HT-29 (cell line): ENCODE measurements around the gene INF2. TPM values are rescaled to one million over a fixed set of nuclear protein-coding genes. Genes with fewer than 3 reads are reported as not detected.
A peak's percentile ranks its signal among the peaks of the same experiment; 100 is the strongest.

ENCODE experiments used
- DNase-seq: peaks from one replicate; pipeline ENCODE4 v3.0.0-alpha.2; 2015; ENCODE audit warnings: low spot score
- total RNA-seq: library from RNA; depleted of rRNA; stranded (reverse); fragments of >200 nt; shearing (Covaris generic); gene quantifications from 2 replicates; pipeline ENCODE4 v1.2.3, GENCODE V29; 2014

The INF2 gene
- total RNA-seq, 1 experiment from 2014 or later, result 322 TPM

DNA sequence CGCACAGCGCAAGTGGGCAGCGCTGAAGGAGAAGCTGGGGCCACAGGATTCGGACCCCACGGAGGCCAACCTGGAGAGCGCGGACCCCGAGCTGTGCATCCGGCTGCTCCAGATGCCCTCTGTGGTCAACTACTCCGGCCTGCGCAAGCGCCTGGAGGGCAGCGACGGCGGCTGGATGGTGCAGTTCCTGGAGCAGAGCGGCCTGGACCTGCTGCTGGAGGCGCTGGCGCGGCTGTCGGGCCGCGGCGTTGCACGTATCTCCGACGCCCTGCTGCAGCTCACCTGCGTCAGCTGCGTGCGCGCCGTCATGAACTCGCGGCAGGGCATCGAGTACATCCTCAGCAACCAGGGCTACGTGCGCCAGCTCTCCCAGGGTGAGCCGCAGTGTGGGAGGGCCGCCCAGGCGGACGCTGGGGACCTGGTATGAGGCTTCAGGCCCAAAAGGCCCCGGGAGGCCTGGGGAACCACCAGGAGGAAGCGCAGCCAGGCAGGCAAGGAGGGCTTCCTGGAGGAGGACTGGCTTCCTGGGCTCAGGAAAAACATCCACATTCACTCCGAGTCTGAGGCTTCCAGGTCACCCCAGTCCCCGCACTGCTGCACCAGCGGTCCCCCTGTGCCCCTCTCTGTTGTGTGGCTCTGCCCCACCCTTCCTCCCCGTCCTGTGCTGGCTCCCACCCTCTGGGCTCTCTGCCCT lies 12.1 kb downstream of the INF2 start:
- DNase-seq, result no peak

DNA sequence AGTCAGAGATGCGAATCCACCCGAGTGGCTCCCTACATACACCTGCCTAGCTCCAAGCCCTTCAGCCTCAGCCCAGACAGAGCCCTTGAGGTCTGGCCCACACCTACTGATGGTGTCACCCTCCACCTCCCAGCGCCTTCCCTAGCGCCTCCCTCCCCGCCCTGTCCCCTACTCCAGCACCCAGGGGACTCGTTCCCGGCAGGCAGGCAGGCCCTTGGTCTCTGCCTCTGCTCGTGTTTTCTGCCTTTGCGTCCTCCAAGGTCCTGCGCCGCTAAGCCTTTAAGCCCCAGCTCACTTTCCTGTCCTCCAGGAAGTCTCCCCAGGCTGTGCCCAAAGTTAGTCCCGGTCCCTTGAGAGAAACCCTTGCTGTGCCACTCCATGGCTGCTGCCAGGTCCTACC lies 12.7 kb downstream of the INF2 start:
- DNase-seq, result no peak

DNA sequence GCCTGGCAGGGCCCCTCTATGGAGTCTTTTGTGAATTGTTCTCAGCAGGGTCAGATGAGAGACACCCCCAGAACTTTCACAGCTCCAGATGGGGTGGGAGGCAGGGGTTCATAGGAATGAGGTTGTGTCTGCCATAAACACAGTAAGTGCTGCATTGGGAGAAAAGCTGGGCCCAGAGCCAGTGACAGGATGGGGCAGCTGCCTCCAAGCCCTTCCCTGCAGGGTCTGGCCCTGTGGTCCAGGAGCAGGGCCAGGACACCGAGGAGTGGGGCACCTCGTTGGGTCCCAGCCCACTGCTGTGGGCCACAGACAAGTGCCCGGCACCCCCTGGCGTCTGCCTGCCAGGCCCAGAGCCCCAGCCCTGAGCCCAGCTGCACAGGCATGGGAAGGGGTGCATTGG lies 13.3 kb downstream of the INF2 start:
- DNase-seq, result no peak

DNA sequence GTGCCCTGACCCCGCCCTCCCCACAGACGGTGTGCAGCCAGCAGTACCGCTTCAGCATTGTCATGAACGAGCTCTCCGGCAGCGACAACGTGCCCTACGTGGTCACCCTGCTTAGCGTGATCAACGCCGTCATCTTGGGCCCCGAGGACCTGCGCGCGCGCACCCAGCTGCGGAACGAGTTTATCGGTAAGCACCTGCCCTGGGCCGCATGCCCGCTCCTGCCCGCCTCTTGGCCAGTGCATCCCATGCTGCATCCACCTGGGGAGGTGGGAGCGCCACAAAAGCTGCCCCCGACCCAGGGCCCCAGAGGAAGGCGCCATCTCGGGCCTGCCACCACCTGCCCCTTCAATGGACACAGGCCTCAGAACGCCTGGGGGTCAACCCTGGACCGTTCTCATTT lies 13.9 kb downstream of the INF2 start:
- no peak for DNase-seq

DNA sequence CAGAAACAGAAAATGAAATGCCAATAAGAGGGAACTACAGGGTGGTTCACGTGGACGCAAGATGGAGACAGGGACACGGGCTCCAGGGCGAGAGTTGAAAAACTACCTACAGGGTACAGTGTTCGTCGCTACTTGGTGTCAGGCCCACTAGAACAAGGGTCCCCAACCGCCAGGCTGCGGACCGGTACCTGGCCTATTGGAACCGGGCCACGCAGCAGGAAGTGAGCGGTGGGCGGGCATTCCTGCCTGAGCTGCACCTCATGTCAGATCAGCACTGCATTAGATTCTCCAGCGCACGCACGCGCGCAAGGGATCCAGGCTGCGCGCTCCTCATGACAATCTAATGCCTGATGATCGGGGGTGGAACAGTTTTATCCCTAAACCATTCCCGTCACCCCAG lies 14.8 kb downstream of the INF2 start:
- no peak for DNase-seq

DNA sequence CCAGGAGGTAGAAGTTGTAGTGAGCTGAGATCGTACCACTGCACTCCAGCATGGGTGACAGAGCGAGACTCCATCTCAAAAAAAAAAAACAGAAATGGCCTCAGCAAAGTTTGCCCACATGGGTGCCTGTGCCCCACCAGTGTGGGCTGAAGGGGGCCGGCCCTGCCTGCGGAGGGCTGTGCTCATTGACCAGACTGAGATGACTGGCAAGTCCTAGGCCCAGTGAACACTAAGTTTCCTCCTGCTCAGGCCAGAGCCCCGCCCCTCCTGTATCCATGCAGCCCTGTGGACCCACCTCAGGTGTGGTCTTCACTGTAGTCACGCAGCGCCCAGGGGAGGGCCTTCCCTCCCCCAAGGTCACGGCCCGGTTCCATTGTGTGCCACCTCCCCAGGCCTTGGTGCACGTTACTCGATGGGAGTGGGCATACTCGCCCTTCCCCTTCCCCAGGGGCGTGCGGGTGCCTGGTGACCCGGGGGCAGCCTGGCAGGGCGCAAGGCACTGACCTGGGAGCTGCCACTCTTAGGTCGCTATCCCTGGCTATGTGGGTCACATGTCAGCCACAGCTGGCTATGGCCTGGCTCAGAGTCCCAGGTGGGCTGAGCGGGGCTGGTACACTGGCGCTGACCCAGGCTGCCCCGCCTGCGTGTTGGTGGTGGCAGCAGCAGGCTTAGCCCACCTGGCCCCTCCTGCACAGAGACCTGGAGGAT lies 16.1 kb downstream of the INF2 start:
- no peak for DNase-seq

DNA sequence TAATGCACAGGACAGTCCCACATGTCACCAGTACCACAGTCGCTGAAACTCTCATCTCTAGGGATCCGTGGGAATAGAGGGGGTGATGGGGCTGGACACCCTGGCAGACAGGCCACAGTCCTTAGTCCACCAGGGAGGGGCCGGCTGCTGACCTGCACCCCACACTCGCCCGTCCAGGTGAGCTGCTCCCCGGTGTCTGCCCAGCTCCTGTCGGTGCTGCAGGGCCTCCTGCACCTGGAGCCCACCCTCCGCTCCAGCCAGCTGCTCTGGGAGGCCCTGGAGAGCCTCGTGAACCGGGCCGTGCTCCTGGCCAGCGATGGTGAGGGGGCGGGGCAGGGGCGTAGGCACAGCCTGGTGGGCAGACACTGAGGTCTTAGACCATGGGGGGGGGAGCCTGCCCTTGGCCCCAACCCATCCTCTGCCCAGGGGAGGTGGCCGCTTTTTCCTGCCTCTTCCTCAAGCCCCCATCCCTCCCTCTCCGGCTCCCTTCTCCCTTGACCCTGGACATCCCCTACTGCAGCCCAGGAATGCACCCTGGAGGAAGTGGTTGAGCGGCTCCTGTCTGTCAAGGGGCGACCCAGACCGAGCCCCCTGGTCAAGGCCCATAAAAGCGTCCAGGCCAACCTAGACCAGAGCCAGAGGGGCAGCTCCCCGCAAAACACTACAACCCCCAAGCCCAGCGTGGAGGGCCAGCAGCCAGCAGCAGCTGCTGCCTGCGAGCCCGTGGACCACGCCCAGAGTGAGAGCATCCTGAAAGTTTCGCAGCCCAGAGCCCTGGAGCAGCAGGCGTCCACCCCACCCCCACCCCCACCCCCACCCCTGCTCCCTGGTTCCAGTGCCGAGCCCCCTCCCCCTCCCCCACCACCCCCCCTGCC lies 17.6 kb downstream of the INF2 start:
- no peak for DNase-seq

DNA sequence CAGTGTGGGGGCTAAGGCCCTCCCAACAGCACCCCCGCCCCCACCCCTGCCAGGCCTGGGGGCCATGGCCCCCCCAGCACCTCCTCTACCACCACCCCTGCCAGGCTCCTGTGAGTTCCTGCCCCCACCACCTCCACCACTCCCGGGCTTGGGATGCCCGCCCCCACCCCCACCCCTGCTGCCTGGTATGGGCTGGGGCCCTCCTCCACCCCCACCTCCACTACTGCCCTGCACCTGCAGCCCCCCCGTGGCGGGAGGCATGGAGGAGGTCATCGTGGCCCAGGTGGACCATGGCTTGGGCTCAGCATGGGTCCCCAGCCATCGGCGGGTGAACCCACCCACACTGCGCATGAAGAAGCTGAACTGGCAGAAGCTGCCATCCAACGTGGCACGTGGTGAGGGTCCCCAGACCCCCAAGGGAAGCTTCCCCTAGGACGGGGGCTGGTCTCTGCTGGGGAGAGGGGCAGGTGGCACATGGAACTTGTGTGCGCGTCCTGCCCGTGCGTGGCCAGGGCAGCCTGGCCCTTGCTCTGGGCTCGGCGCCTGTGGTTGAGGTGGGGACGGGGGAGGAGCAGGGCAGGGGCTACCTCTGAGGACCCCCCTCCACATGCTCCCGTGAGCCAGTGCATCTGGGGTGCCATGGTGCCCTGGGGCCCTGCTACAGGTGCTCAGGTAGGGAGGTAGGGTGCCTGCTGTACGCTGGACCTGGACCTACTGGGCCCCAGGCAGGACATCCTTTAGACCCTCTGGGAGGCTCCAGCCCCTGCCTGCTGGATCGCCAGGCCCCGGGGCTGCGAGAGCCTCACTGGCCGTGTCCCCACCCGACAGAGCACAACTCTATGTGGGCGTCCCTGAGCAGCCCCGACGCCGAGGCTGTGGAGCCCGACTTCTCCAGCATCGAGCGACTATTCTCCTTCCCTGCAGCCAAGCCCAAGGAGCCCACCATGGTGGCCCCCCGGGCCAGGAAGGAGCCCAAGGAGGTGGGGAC lies 18.5 kb downstream of the INF2 start:
- no peak for DNase-seq

DNA sequence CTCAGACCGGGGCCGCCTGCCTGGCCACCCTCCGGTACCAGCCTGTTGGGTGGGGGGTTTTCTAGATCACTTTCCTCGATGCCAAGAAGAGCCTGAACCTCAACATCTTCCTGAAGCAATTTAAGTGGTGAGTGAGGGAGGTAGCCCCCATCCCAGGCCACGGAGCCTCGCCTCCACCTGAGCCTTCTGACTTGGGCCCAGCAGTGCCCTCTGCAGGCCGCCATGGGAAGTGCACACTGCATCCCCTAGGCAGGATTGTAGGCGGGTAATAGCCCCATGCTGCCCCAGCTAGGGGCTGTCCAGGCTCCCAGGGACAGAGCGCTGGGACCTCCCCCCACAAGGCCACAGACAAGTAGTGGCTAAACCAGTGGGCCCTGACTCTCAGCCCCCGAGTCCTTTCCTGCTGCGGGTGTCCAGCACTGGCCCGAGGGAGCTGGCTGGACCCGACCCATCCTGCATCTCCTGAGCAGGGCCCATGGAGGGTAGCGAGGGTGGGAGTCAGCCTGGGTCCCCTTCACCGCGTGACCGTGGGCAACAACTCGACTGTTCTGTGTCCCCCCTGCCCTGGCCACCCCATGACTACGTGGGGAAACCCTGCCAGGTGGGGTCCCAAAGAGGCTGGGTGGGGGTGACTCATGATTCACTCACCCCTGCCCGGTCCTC lies 19.3 kb downstream of the INF2 start:
- DNase-seq, result peak; percentile 63

DNA sequence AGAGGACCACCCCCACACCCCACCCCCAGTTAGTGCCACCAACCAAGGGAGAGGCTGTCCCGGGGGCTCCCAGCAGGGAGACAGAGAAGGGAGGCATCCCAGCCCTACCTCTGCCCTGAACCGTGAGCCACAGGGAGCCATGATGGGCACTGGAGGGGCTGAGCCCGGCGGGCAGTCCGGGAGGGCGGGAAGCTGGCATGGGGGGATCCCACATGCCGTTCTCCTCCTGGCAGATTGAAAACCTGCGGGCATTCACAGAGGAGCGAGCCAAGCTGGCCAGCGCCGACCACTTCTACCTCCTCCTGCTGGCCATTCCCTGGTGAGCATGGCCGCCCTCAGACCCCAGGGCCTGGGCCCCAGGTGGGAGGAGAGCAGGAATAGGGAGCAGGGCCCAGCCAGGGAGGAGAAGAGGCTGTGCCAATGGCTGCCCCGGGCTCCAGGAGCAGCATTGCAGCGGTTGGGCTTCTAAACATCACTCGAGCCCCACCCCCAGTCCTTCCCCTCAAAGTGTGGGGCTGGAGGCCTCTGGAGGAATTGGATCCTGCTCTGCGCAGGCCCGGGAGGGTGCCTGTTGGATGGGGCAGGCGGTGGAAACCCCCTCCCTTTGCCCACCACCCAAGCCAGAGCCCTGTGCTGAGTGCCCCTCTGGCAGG lies 20.1 kb downstream of the INF2 start:
- DNase-seq, result no peak

DNA sequence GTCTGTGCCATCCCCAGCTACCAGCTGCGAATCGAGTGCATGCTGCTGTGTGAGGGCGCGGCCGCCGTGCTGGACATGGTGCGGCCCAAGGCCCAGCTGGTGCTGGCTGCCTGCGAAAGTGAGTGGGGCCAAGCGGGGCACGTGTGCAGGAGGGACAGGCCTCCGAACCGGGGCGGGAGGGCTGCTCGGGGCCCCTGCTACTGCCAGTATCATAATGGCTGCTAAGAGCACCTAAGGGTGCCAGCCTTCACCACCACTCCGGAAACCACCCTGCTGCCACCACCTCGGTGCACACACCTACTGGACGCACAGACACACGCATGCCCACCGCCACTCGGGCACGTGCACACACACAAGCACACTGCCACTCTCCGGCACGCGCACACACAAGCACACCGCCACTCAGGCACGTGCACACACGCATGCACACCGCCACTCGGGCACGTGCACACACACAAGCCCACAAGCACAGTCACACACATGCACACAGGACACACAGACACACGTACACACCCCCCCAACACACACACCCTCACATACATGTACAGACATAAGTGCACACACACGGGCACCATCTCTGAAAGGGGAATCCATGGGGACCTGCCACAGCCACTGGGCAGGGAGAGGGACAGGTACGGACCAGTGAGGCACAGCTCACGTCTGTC lies 20.8 kb downstream of the INF2 start:
- no peak for DNase-seq

DNA sequence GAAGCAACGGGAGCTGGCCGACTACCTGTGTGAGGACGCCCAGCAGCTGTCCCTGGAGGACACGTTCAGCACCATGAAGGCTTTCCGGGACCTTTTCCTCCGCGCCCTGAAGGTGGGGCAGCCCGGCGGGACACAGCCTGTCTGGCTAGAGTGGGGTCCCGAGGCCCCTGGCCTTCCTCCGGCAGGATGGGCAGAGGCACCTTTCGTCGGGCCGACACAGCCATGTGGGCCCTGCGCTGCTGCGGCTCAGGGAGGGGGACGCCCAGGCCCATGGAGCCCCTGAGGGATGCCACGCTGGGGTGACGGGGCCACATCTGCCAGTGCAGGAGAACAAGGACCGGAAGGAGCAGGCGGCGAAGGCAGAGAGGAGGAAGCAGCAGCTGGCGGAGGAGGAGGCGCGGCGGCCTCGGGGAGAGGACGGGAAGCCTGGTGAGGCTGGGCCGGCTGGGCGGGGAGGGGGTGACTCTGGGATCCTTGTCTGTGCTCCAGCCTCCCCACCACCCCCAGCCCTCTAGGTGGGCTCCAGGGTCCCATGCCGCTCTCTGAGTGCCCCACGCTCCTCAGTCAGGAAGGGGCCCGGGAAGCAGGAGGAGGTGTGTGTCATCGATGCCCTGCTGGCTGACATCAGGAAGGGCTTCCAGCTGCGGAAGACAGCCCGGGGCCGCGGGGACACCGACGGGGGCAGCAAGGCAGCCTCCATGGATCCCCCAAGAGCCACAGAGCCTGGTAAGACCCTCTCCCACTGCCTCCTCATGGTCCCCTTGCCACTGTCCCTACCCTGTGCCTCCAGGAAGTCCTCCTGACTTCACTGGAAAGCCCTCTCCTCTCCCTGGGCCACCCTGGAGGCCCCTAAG lies 23.7 kb downstream of the INF2 start:
- no peak for DNase-seq

DNA sequence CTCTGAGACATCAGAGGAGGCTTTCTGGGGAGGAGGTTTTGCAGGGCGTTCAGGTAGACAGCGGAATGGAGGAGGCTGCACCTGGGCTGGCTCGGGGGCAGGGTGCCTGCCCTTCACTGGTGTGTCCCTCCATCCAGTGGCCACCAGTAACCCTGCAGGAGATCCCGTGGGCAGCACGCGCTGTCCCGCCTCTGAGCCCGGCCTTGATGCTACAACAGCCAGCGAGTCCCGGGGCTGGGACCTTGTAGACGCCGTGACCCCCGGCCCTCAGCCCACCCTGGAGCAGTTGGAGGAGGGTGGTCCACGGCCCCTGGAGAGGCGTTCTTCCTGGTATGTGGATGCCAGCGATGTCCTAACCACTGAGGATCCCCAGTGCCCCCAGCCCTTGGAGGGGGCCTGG lies 24.6 kb downstream of the INF2 start:
- no peak for DNase-seq

DNA sequence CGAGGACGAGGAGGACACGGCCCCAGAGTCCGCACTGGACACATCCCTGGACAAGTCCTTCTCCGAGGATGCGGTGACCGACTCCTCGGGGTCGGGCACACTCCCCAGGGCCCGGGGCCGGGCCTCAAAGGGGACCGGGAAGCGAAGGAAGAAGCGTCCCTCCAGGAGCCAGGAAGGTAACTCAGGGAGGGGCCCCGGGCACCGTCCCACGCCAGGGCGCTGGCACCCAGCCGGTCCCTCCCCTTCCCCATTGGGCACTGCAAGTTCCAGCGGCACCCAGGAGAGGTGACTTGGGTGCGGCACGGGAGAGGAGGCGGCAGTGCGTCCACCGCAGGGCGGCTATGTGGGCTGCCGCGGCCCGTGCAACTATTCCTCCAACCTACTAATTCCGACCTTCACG lies 25.3 kb downstream of the INF2 start:
- no peak for DNase-seq

DNA sequence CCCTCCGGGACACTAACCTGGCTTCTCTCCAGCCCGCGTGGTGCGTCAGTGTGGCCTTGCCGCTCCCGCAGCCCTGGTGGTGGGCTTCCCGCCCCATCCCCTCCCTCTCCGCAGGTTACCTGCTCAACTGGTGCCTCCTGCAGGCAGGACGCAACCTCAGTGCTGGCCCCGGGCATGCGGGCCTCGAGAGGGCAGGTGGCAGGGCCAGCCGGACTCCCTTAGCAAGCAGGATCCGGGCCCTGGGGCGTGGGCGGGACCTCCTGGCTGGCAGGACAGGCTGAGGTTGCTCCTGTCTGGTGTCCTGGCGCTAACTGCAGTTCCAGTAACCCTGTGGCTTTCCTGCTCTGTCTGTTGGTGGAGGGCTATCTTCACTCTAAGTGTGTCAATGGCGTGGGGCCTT lies 26.0 kb downstream of the INF2 start:
- no peak for DNase-seq

DNA sequence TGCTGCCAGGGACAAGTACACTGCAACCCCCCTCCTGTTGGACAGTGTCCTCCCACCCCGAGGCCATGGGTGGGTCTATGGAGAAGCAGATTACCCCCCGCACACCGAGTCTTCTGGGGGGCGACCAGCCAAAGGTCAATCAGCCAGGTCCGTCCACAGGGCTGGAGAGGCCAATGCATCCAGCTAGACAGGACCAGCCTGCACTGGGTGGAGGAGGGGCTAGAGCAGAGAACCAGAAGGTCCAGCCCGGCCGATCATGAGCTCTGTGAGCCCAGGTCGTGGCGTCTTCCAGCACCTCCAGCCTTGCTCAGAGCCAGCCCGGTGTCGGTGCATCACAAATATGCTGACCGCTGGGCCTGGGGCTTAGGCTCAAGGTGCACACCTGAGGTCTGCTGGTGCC lies 26.5 kb downstream of the INF2 start:
- DNase-seq, result no peak

DNA sequence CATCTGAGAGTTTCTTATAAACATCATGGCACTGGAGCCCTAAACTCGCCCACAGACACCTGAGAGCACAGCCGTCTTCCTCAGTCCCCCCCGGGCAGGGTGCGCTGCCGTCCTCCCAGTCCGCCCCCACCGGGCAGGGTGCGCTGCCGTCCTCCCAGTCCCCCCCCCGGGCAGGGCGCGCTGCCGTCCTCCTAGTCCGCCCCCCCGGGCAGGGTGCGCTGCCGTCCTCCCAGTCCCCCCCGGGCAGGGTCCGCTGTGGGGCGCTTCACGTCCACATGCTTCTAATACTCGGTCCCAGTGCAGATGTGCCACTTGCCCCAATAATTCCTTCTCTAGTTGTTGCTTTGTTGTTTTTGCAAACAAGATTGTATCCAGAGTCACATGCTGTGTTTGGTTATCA lies 27.7 kb downstream of the INF2 start:
- no peak for DNase-seq

DNA sequence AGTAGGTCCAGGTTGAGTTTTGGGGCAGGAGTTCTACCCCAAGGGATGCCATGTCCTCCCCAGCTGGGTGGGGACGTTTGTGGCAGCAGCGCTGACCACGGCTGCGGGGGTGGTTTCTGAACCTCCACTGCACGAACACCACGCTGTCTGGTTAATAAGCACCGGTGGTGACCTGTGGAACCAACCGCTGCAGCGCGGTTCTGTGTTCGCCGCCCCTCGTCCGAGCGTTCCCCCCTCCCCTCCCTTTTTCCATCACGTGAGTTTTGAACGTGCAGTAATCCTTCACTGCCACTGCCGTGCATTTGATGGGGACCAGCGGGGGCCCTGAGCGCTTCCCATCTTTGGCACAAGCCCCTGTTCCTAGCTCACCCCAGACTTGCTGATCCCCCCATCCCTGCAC lies 28.2 kb downstream of the INF2 start:
- DNase-seq, result no peak

DNA sequence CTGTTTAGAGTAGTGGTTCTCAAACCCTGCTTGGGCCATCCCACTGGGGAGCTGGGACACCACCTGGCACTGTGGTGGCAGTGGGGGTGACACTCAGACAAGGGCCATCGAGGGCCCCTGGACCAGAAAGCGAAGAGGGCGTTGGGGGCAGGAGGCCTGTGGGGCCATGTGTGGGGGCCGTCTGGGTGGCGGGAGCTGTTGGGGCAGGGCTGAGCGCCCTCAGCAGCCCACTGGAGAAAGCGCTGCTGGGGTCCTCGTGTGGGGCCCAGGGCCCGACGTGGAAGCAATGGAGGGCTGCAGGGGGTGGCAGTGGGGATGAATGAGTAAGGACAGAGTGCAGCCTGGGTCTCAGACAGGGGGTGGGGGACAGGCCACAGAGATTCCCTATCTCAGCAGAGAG lies 28.7 kb downstream of the INF2 start:
- DNase-seq, result no peak
